ENCODE measurements around the gene CD83. TPM values are rescaled to one million over a fixed set of nuclear protein-coding genes. Genes with fewer than 3 reads are reported as not detected.
"Not testable (repeated sequence)": the region's sequence is repeated elsewhere in the genome, so short reads cannot be mapped to it uniquely, and the experiment has no call there.

CD83 gene
- total RNA-seq (2014; rRNA removed; shearing (Covaris generic)): 2.9 and 4.5 TPM in 2 replicates

- H3K27me3 ChIP-seq (ENCODE audit: control insufficient read depth, insufficient read depth, low read length): peaks cover 19% of the 10 kb centered on the region; the same call in 1 of the 2 replicates
- H3K36me3 ChIP-seq (replicated peaks; ENCODE audit: control insufficient read depth, insufficient read depth, low read length): no peaks in the 10 kb centered on the region
- H3K4me3 ChIP-seq (ENCODE audit: insufficient read depth, low read depth, low read length): peak within 1 kb of the TSS; percentile 89
- DNase-seq: peak; percentile 96
Measured at GRCh38 chr6:14117158-14118090, at the start of gene CD83. Gene CD83, plus strand, starts transcription at chr6:14117772. Its CDS starts 40 bp downstream, at chr6:14117812.

- H3K4me3 ChIP-seq (ENCODE audit: insufficient read depth, low read depth, low read length): no peak overlapping the region
- H3K27me3 ChIP-seq (ENCODE audit: control insufficient read depth, insufficient read depth, low read length): no peaks in the 10 kb centered on the region
- H3K36me3 ChIP-seq (replicated peaks; ENCODE audit: control insufficient read depth, insufficient read depth, low read length): no peaks in the 10 kb centered on the region
- no peak for DNase-seq
Measured at GRCh38 chr6:14068133-14068532, 49.4 kb upstream of the CD83 start.

GRCh38 chr6:14068623-14069022 lies 48.9 kb upstream of the CD83 start:
- no peak for DNase-seq
- no peaks in the 10 kb centered on the region for H3K36me3 ChIP-seq (replicated peaks; ENCODE audit: control insufficient read depth, insufficient read depth, low read length)
- no peak overlapping the region for H3K4me3 ChIP-seq (ENCODE audit: insufficient read depth, low read depth, low read length)
- no peaks in the 10 kb centered on the region for H3K27me3 ChIP-seq (ENCODE audit: control insufficient read depth, insufficient read depth, low read length)

- DNase-seq: no peak
- Histone ChIP-seq H3K36me3 (replicated peaks; ENCODE audit: control insufficient read depth, insufficient read depth, low read length) (no peaks in the 10 kb centered on the region), H3K27me3 (ENCODE audit: control insufficient read depth, insufficient read depth, low read length) (no peaks in the 10 kb centered on the region), H3K4me3 (ENCODE audit: insufficient read depth, low read depth, low read length) (no peak overlapping the region)
Measured at GRCh38 chr6:14070457-14070856, 47.1 kb upstream of the CD83 start.

- no peaks in the 10 kb centered on the region for H3K36me3 ChIP-seq (replicated peaks; ENCODE audit: control insufficient read depth, insufficient read depth, low read length)
- DNase-seq: no peak
- no peak overlapping the region for H3K4me3 ChIP-seq (ENCODE audit: insufficient read depth, low read depth, low read length)
- no peaks in the 10 kb centered on the region for H3K27me3 ChIP-seq (ENCODE audit: control insufficient read depth, insufficient read depth, low read length)
Measured at GRCh38 chr6:14072084-14072483, 45.5 kb upstream of the CD83 start.

GRCh38 chr6:14073561-14074354 lies 43.8 kb upstream of the CD83 start:
- H3K27me3 ChIP-seq (ENCODE audit: control insufficient read depth, insufficient read depth, low read length); H3K4me3 ChIP-seq (ENCODE audit: insufficient read depth, low read depth, low read length); H3K36me3 ChIP-seq (replicated peaks; ENCODE audit: control insufficient read depth, insufficient read depth, low read length); DNase-seq: not testable (repeated sequence)

GRCh38 chr6:14074476-14075094 lies 43.0 kb upstream of the CD83 start:
- no peak for DNase-seq
- Histone ChIP-seq H3K4me3 (ENCODE audit: insufficient read depth, low read depth, low read length) (no peak overlapping the region), H3K27me3 (ENCODE audit: control insufficient read depth, insufficient read depth, low read length) (no peaks in the 10 kb centered on the region), H3K36me3 (replicated peaks; ENCODE audit: control insufficient read depth, insufficient read depth, low read length) (no peaks in the 10 kb centered on the region)

GRCh38 chr6:14075095-14075503 lies 42.5 kb upstream of the CD83 start:
- no peak for DNase-seq
- H3K4me3 ChIP-seq (ENCODE audit: insufficient read depth, low read depth, low read length): no peak overlapping the region
- H3K36me3 ChIP-seq (replicated peaks; ENCODE audit: control insufficient read depth, insufficient read depth, low read length): no peaks in the 10 kb centered on the region
- H3K27me3 ChIP-seq (ENCODE audit: control insufficient read depth, insufficient read depth, low read length): no peaks in the 10 kb centered on the region

- Histone ChIP-seq H3K4me3 (ENCODE audit: insufficient read depth, low read depth, low read length) (no peak overlapping the region), H3K36me3 (replicated peaks; ENCODE audit: control insufficient read depth, insufficient read depth, low read length) (no peaks in the 10 kb centered on the region)
- no peak for DNase-seq
Measured at GRCh38 chr6:14077193-14077867, 40.2 kb upstream of the CD83 start.

GRCh38 chr6:14079433-14079832 lies 38.1 kb upstream of the CD83 start:
- no peak for DNase-seq
- H3K27me3 ChIP-seq (ENCODE audit: control insufficient read depth, insufficient read depth, low read length): no peaks in the 10 kb centered on the region
- H3K4me3 ChIP-seq (ENCODE audit: insufficient read depth, low read depth, low read length): no peak overlapping the region
- H3K36me3 ChIP-seq (replicated peaks; ENCODE audit: control insufficient read depth, insufficient read depth, low read length): no peaks in the 10 kb centered on the region

More at GRCh38 chr6:14077193-14077867, 40.2 kb upstream of the CD83 start:
- no peaks in the 10 kb centered on the region for H3K27me3 ChIP-seq (ENCODE audit: control insufficient read depth, insufficient read depth, low read length)

- DNase-seq: no peak
- Histone ChIP-seq H3K4me3 (ENCODE audit: insufficient read depth, low read depth, low read length) (no peak overlapping the region), H3K27me3 (ENCODE audit: control insufficient read depth, insufficient read depth, low read length) (no peaks in the 10 kb centered on the region), H3K36me3 (replicated peaks; ENCODE audit: control insufficient read depth, insufficient read depth, low read length) (no peaks in the 10 kb centered on the region)
Measured at GRCh38 chr6:14079971-14080370, 37.6 kb upstream of the CD83 start.

- Histone ChIP-seq H3K4me3 (ENCODE audit: insufficient read depth, low read depth, low read length) (no peak overlapping the region), H3K27me3 (ENCODE audit: control insufficient read depth, insufficient read depth, low read length) (no peaks in the 10 kb centered on the region), H3K36me3 (replicated peaks; ENCODE audit: control insufficient read depth, insufficient read depth, low read length) (no peaks in the 10 kb centered on the region)
- DNase-seq: no peak
Measured at GRCh38 chr6:14081126-14081525, 36.4 kb upstream of the CD83 start.

- Histone ChIP-seq H3K4me3 (ENCODE audit: insufficient read depth, low read depth, low read length) (no peak overlapping the region), H3K27me3 (ENCODE audit: control insufficient read depth, insufficient read depth, low read length) (no peaks in the 10 kb centered on the region), H3K36me3 (replicated peaks; ENCODE audit: control insufficient read depth, insufficient read depth, low read length) (no peaks in the 10 kb centered on the region)
- peak; percentile 37 for DNase-seq
Measured at GRCh38 chr6:14082771-14083170, 34.8 kb upstream of the CD83 start.

GRCh38 chr6:14083262-14083661 lies 34.3 kb upstream of the CD83 start:
- Histone ChIP-seq H3K36me3 (replicated peaks; ENCODE audit: control insufficient read depth, insufficient read depth, low read length) (no peaks in the 10 kb centered on the region), H3K4me3 (ENCODE audit: insufficient read depth, low read depth, low read length) (no peak overlapping the region), H3K27me3 (ENCODE audit: control insufficient read depth, insufficient read depth, low read length) (no peaks in the 10 kb centered on the region)
- DNase-seq: no peak

Data from H7 (cell line).